ENCODE data around the gene ALDH1B1. TPM values are rescaled to one million over a fixed set of nuclear protein-coding genes. Genes with fewer than 3 reads are reported as not detected.

The ALDH1B1 gene
- total and polyA plus RNA-seq, 10 of the 15 experiments (the other 5 are each of a cell fraction or from before 2014, with no cell fraction given), result 8.6 to 38.5 (median 30.9) TPM

- CTCF ChIA-PET, result interaction anchor here (1.2 to 2.6 kb wide), 4 partner anchors 8 to 41 kb away, joined by 3 to 12 read pairs (median 4); no protein-coding TSS in a partner anchor
- intact Hi-C loops (cut with micrococcal nuclease; ENCODE audit: unreplicated experiment) (no loop called here), in situ Hi-C loops (cut with MboI) (no loop called here)
- no peak for FAIRE-seq
- no peak overlapping the region; the same call in 1 of the 2 replicates for H3K4me3 ChIP-seq
- peak overlapping the region; percentile 68; the same call in 1 of the 2 replicates for H3K4me2 ChIP-seq (ENCODE audit: control insufficient read depth, insufficient read depth)
- WGBS (ENCODE audit: insufficient coverage, insufficient replicate concordance, low lambda C conversion rate, missing lambda C conversion rate), result 82% methylated on average over 18 of the region's 18 CpGs
- peaks cover 0 to 3% of the 10 kb centered on the region in 2 experiments; a peak in 1 of 4 replicates for H3K36me3 ChIP-seq (ENCODE audit: control insufficient read depth in 2 of 2, insufficient read depth in 2 of 2, low read length in 1 of 2)
- no TSS peak for BruUV-seq (replicated peaks)
- H3K9ac ChIP-seq (ENCODE audit: control insufficient read depth, insufficient read depth, low read length), result no peak overlapping the region
- POLR2A ChIA-PET, result interaction anchor here (1.0 kb wide), 1 partner anchor 13 kb away, joined by 3 read pairs; no protein-coding TSS in a partner anchor
- no peak overlapping the region for H2AFZ ChIP-seq (ENCODE audit: control insufficient read depth, low read depth, low read length)
- peak; percentile 55 for TF ChIP-seq ATF7 (IDR thresholded peaks at IDR 0.05; ENCODE audit: low read depth)
- no peak for TF ChIP-seq RFX5 (IDR thresholded peaks at IDR 0.05; ENCODE audit: low read depth, low read length)
- no peak for TF ChIP-seq KAT2A (conservative IDR thresholded peaks at IDR 0.05; ENCODE audit: control insufficient read depth, low read depth, low read length)
- RAD21 ChIA-PET (ENCODE audit: unreplicated experiment), result no interaction called here
- no peak for ATAC-seq
- no peaks in the 10 kb centered on the region for H3K9me3 ChIP-seq (replicated peaks; ENCODE audit: control insufficient read depth, insufficient read depth, low read length)
- no peak for DNase-seq (ENCODE audit: low read depth, low spot score)
- no peak overlapping the region for H3K27ac ChIP-seq (ENCODE audit: control insufficient read depth, insufficient read depth)
- no peaks in the 10 kb centered on the region for H4K20me1 ChIP-seq (ENCODE audit: control insufficient read depth, insufficient read depth)
- H3K27me3 ChIP-seq (replicated peaks in 1 of 2; ENCODE audit: control insufficient read depth in 2 of 2, insufficient read depth in 2 of 2, low read length in 1 of 2), result no peaks in the 10 kb centered on the region
- SMC1A ChIA-PET (ENCODE audit: uncharacterized antibody, unreplicated experiment), result interaction anchor here (0.8 to 1.4 kb wide), 4 partner anchors 16 to 25 kb away, joined by 3 read pairs; no protein-coding TSS in a partner anchor
- H3K4me1 ChIP-seq (ENCODE audit: control insufficient read depth, insufficient read depth, low read length), result peaks cover 3% of the 10 kb centered on the region; the same call in 1 of the 2 replicates
- H3K79me2 ChIP-seq (ENCODE audit: control insufficient read depth, insufficient read depth, low read length), result peaks cover 10% of the 10 kb centered on the region
These were observed 1.0 kb upstream of the ALDH1B1 start for GRCh38 chr9:38391278-38392118.

- ChIA-PET SMC1A (ENCODE audit: uncharacterized antibody, unreplicated experiment) (interaction anchor here (1.0 to 1.7 kb wide), 7 partner anchors 14 to 40 kb away, joined by 3 to 9 read pairs (median 3); no protein-coding TSS in a partner anchor), POLR2A (interaction anchor here (0.7 to 1.2 kb wide), 3 partner anchors 10 to 15 kb away, joined by 3 to 4 read pairs (median 4); no protein-coding TSS in a partner anchor), CTCF (interaction anchor here (0.7 to 2.8 kb wide), 12 partner anchors 15 to 556 kb away, joined by 3 to 12 read pairs (median 4); no protein-coding TSS in a partner anchor), RAD21 (ENCODE audit: unreplicated experiment) (interaction anchor here (0.6 to 1.7 kb wide), 9 partner anchors 21 to 492 kb away, joined by 3 to 6 read pairs (median 3); no protein-coding TSS in a partner anchor)
- Histone ChIP-seq H3K9ac (ENCODE audit: control insufficient read depth, insufficient read depth, low read length) (peak overlapping the region; percentile 88), H3K36me3 (ENCODE audit: control insufficient read depth in 2 of 2, insufficient read depth in 2 of 2, low read length in 1 of 2) (peaks cover 0 to 4% of the 10 kb centered on the region in 2 experiments; a peak in 2 of 4 replicates), H3K4me2 (ENCODE audit: control insufficient read depth, insufficient read depth) (peak overlapping the region; percentile 68), H4K20me1 (ENCODE audit: control insufficient read depth, insufficient read depth) (no peaks in the 10 kb centered on the region), H3K27me3 (replicated peaks in 1 of 2; ENCODE audit: control insufficient read depth in 2 of 2, insufficient read depth in 2 of 2, low read length in 1 of 2) (no peaks in the 10 kb centered on the region), H3K9me3 (replicated peaks; ENCODE audit: control insufficient read depth, insufficient read depth, low read length) (no peaks in the 10 kb centered on the region), H3K27ac (ENCODE audit: control insufficient read depth, insufficient read depth) (peak overlapping the region; percentile 77), H3K4me1 (ENCODE audit: control insufficient read depth, insufficient read depth, low read length) (peaks cover 3% of the 10 kb centered on the region; the same call in 1 of the 2 replicates), H3K79me2 (ENCODE audit: control insufficient read depth, insufficient read depth, low read length) (peaks cover 10% of the 10 kb centered on the region), H2AFZ (ENCODE audit: control insufficient read depth, low read depth, low read length) (peak overlapping the region; percentile 94), H3K4me3 (peak overlapping the region; percentile 93)
- TF ChIP-seq NFXL1 (IDR thresholded peaks at IDR 0.05; ENCODE audit: borderline replicate concordance) (peak; percentile 81; the same call in 1 of the 2 replicates), SMARCA5 (IDR thresholded peaks at IDR 0.05) (peak; percentile 90), SPI1 (IDR thresholded peaks at IDR 0.05; ENCODE audit: borderline replicate concordance, insufficient read depth, low read depth, low read length) (no peak)
- intact Hi-C loops (cut with micrococcal nuclease; ENCODE audit: unreplicated experiment), result no loop called here
- in situ Hi-C loops (cut with MboI), result no loop called here
- DNase-seq (ENCODE audit: low read depth, low spot score), result no peak
- BruUV-seq (replicated peaks), result TSS peak; percentile 52
- no peak for FAIRE-seq
- peak; percentile 33 for ATAC-seq
- WGBS (ENCODE audit: insufficient coverage, insufficient replicate concordance, low lambda C conversion rate, missing lambda C conversion rate), result under 1% methylated on average over 9 of the region's 9 CpGs
These were observed 760 bp downstream of the ALDH1B1 start for GRCh38 chr9:38393128-38393796.
